ENCODE results near the gene PLSCR2. TPM values are rescaled to one million over a fixed set of nuclear protein-coding genes. Genes with fewer than 3 reads are reported as not detected.

PLSCR2 gene
- total RNA-seq, 1 experiment from 2014 or later: not detected

DNA sequence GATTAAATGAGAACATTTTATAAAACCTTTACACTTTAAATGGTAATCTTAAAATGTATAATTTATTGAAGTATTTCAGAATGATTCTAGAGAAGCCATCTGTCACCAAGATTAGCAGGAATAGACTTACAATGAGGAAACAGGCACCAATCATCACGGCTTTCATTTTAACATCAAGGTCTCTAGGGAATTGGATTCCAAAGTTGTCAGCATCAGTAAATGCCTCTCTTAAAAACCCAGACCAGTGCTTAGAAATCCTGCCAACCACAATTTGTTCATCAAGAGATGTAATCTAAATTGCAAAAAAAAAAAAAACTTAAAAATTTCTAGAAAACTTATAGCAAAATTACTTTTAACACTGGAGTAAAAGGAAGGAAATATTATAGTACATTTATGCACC is 20.3 kb downstream of the PLSCR2 start:
- Histone ChIP-seq H3K79me2 (ENCODE audit: insufficient read depth, low read length) (no peaks in the 10 kb centered on the region), H3K4me3 (replicated peaks in 1 of 2; ENCODE audit: low read depth in 1 of 2, low read length in 2 of 2) (no peak overlapping the region), H3K4me1 (ENCODE audit: control insufficient read depth in 1 of 2, insufficient read depth in 2 of 2, low read length in 2 of 2) (no peaks in the 10 kb centered on the region), H2AFZ (ENCODE audit: low read depth, low read length, poor library complexity, severe bottlenecking) (no peak overlapping the region), H3K36me3 (ENCODE audit: control insufficient read depth in 1 of 2, insufficient read depth in 2 of 2, low read length in 2 of 2) (no peaks in the 10 kb centered on the region), H3K9me3 (ENCODE audit: control insufficient read depth in 1 of 2, insufficient read depth in 1 of 2, low read depth in 1 of 2, low read length in 2 of 2) (no peaks in the 10 kb centered on the region), H4K20me1 (ENCODE audit: insufficient read depth) (no peaks in the 10 kb centered on the region), H3K4me2 (ENCODE audit: low read length) (no peak overlapping the region), H3K9me2 (ENCODE audit: insufficient read depth) (no peaks in the 10 kb centered on the region), H3K27me3 (ENCODE audit: insufficient read depth, low read length) (no peaks in the 10 kb centered on the region), H3K9ac (ENCODE audit: low read length) (no peak overlapping the region), H3K27ac (ENCODE audit: low read depth, low read length) (no peak overlapping the region)
- ChIA-PET RAD21 (ENCODE audit: low non-redundant PET in 1 of 2, low total read pairs in 2 of 2, uncharacterized antibody in 2 of 2, unreplicated experiment in 2 of 2) (no interaction called here), CTCF (no interaction called here), POLR2A (no interaction called here)
- intact Hi-C loops (cut with micrococcal nuclease): no loop called here
- no peak for DNase-seq (ENCODE audit: low read depth, low spot score)
- BruUV-seq (replicated peaks): no TSS peak
- no peak for ATAC-seq
- TF ChIP-seq, protein P1, sequence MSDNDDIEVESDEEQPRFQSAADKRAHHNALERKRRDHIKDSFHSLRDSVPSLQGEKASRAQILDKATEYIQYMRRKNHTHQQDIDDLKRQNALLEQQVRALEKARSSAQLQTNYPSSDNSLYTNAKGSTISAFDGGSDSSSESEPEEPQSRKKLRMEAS (IDR thresholded peaks at IDR 0.05): no peak
- TF ChIP-seq YY1 (IDR thresholded peaks at IDR 0.05; ENCODE audit: extremely low read depth, insufficient replicate concordance, low read depth, low read length): no peak
- no peak for TF ChIP-seq ZFX (IDR thresholded peaks at IDR 0.05)

DNA sequence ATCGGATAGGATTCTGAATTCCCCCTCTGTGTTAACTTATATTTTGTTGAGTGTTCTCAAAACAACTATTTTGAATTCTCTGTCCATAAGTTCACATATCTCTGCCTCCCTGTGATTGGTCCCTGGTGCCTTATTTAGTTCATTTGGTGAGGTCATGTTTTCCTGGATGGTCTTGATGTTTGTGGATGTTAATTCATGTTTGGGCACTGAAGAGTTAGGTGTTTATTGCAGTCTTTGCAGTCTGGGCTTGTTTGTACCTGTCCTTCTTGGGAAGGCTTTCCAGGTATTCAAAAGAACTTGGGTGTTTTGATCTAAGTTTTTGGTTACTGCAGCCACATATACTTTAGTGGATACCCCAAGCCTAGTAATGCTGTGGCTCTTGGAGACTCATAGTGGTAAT is 23.3 kb downstream of the PLSCR2 start:
- CTCF ChIA-PET: no interaction called here
- TF ChIP-seq POLR2AphosphoS5 (IDR thresholded peaks at IDR 0.05; ENCODE audit: low read depth, low read length): no peak
- no peak for TF ChIP-seq FOSL1 (IDR thresholded peaks at IDR 0.05; ENCODE audit: low read depth)
- no peak for TF ChIP-seq ZFX (IDR thresholded peaks at IDR 0.05)
- no peak for TF ChIP-seq TCF7L2 (IDR thresholded peaks at IDR 0.05; ENCODE audit: borderline replicate concordance, extremely low read depth, insufficient read depth, insufficient read length)
- TF ChIP-seq ZNF274 (IDR thresholded peaks at IDR 0.05; ENCODE audit: low read depth, low read length): no peak
- no peak for TF ChIP-seq JUND (IDR thresholded peaks at IDR 0.05)
- TF ChIP-seq YY1 (IDR thresholded peaks at IDR 0.05; ENCODE audit: extremely low read depth, insufficient replicate concordance, low read depth, low read length): no peak
- TF ChIP-seq POLR2A (IDR thresholded peaks at IDR 0.05; ENCODE audit: borderline replicate concordance, extremely low read depth, insufficient read depth, insufficient read length): no peak
- TF ChIP-seq, protein P2, sequence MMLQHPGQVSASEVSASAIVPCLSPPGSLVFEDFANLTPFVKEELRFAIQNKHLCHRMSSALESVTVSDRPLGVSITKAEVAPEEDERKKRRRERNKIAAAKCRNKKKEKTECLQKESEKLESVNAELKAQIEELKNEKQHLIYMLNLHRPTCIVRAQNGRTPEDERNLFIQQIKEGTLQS (IDR thresholded peaks at IDR 0.05): no peak
- TF ChIP-seq, protein P3, sequence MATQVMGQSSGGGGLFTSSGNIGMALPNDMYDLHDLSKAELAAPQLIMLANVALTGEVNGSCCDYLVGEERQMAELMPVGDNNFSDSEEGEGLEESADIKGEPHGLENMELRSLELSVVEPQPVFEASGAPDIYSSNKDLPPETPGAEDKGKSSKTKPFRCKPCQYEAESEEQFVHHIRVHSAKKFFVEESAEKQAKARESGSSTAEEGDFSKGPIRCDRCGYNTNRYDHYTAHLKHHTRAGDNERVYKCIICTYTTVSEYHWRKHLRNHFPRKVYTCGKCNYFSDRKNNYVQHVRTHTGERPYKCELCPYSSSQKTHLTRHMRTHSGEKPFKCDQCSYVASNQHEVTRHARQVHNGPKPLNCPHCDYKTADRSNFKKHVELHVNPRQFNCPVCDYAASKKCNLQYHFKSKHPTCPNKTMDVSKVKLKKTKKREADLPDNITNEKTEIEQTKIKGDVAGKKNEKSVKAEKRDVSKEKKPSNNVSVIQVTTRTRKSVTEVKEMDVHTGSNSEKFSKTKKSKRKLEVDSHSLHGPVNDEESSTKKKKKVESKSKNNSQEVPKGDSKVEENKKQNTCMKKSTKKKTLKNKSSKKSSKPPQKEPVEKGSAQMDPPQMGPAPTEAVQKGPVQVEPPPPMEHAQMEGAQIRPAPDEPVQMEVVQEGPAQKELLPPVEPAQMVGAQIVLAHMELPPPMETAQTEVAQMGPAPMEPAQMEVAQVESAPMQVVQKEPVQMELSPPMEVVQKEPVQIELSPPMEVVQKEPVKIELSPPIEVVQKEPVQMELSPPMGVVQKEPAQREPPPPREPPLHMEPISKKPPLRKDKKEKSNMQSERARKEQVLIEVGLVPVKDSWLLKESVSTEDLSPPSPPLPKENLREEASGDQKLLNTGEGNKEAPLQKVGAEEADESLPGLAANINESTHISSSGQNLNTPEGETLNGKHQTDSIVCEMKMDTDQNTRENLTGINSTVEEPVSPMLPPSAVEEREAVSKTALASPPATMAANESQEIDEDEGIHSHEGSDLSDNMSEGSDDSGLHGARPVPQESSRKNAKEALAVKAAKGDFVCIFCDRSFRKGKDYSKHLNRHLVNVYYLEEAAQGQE (IDR thresholded peaks at IDR 0.05; ENCODE audit: low read depth): no peak
- TF ChIP-seq EZH2phosphoT487 (IDR thresholded peaks at IDR 0.05; ENCODE audit: borderline replicate concordance): no peak
- no peak for TF ChIP-seq SRF (IDR thresholded peaks at IDR 0.05; ENCODE audit: low read depth)
- TF ChIP-seq EGR1 (IDR thresholded peaks at IDR 0.05; ENCODE audit: low read depth): no peak
- no peaks in the 10 kb centered on the region for H4K20me1 ChIP-seq (ENCODE audit: insufficient read depth)
- no peak overlapping the region for H3K9ac ChIP-seq (ENCODE audit: low read length)
- RAD21 ChIA-PET (ENCODE audit: low non-redundant PET in 1 of 2, low total read pairs in 2 of 2, uncharacterized antibody in 2 of 2, unreplicated experiment in 2 of 2): no interaction called here
- H3K27me3 ChIP-seq (ENCODE audit: insufficient read depth, low read length): no peaks in the 10 kb centered on the region
- no peak overlapping the region for H3K4me2 ChIP-seq (ENCODE audit: low read length)
- no peaks in the 10 kb centered on the region for H3K79me2 ChIP-seq (ENCODE audit: insufficient read depth, low read length)
- H3K9me2 ChIP-seq (ENCODE audit: insufficient read depth): no peaks in the 10 kb centered on the region
- POLR2A ChIA-PET: no interaction called here
- ATAC-seq: no peak
- no peak for DNase-seq (ENCODE audit: low read depth, low spot score)
- H2AFZ ChIP-seq (ENCODE audit: low read depth, low read length, poor library complexity, severe bottlenecking): no peak overlapping the region
- no peak overlapping the region for H3K27ac ChIP-seq (ENCODE audit: low read depth, low read length)
- BruUV-seq (replicated peaks): no TSS peak
- no peaks in the 10 kb centered on the region for H3K9me3 ChIP-seq (ENCODE audit: control insufficient read depth in 1 of 2, insufficient read depth in 1 of 2, low read depth in 1 of 2, low read length in 2 of 2)
- no peaks in the 10 kb centered on the region for H3K4me1 ChIP-seq (ENCODE audit: control insufficient read depth in 1 of 2, insufficient read depth in 2 of 2, low read length in 2 of 2)
- no peak overlapping the region for H3K4me3 ChIP-seq (replicated peaks in 1 of 2; ENCODE audit: low read depth in 1 of 2, low read length in 2 of 2)
- H3K36me3 ChIP-seq (ENCODE audit: control insufficient read depth in 1 of 2, insufficient read depth in 2 of 2, low read length in 2 of 2): no peaks in the 10 kb centered on the region
- intact Hi-C loops (cut with micrococcal nuclease): no loop called here
